ENCODE data around the gene ISYNA1. TPM values are rescaled to one million over a fixed set of nuclear protein-coding genes. Genes with fewer than 3 reads are reported as not detected.

The ISYNA1 gene
- total and polyA plus RNA-seq, 2 of the 8 experiments (the other 6 are each of a cell fraction or from before 2014, with no cell fraction given) = 207 to 264 TPM

- TF ChIP-seq HDAC2 (IDR thresholded peaks at IDR 0.05; ENCODE audit: borderline replicate concordance in 1 of 2, low read depth in 2 of 2, low read length in 2 of 2) (no peak), SIRT6 (IDR thresholded peaks at IDR 0.05; ENCODE audit: low read length) (no peak), TAF1 (IDR thresholded peaks at IDR 0.05; ENCODE audit: low read depth, low read length) (no peak), TCF12 (IDR thresholded peaks at IDR 0.05; ENCODE audit: low read depth, low read length) (no peak), ASH2L (IDR thresholded peaks at IDR 0.05; ENCODE audit: low read length) (no peak), RAD21 (IDR thresholded peaks at IDR 0.05 in 1 of 2, conservative IDR thresholded peaks at IDR 0.05 in 1 of 2; ENCODE audit: low read depth in 2 of 2, low read length in 2 of 2) (no peak), EZH2 (IDR thresholded peaks at IDR 0.05; ENCODE audit: low read depth, low read length, severe bottlenecking) (no peak), TEAD4 (IDR thresholded peaks at IDR 0.05; ENCODE audit: low read depth, low read length) (no peak), SP4 (IDR thresholded peaks at IDR 0.05; ENCODE audit: low read length) (no peak), SP1 (IDR thresholded peaks at IDR 0.05; ENCODE audit: low read depth, low read length) (no peak)
Measured at GRCh38 chr19:18476507-18477041, 38.6 kb upstream of the ISYNA1 start (continued).
